ENCODE results near the gene KLF15.

- TF ChIP-seq, protein P1, sequence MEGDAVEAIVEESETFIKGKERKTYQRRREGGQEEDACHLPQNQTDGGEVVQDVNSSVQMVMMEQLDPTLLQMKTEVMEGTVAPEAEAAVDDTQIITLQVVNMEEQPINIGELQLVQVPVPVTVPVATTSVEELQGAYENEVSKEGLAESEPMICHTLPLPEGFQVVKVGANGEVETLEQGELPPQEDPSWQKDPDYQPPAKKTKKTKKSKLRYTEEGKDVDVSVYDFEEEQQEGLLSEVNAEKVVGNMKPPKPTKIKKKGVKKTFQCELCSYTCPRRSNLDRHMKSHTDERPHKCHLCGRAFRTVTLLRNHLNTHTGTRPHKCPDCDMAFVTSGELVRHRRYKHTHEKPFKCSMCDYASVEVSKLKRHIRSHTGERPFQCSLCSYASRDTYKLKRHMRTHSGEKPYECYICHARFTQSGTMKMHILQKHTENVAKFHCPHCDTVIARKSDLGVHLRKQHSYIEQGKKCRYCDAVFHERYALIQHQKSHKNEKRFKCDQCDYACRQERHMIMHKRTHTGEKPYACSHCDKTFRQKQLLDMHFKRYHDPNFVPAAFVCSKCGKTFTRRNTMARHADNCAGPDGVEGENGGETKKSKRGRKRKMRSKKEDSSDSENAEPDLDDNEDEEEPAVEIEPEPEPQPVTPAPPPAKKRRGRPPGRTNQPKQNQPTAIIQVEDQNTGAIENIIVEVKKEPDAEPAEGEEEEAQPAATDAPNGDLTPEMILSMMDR (IDR thresholded peaks at IDR 0.05): no peak
- TF ChIP-seq POLR2A (IDR thresholded peaks at IDR 0.05): no peak
These were observed 37.2 kb upstream of the KLF15 start, which contains the start of gene CFAP100 for GRCh38 chr3:126394179-126394976.

Data from lower leg skin (tissue), 3 donors.